Nephron (organoid): ENCODE measurements around the gene PRPF40A.

Experiments
- H3K27ac Mint-ChIP-seq, 3 experiments: 2 replicates each; pipeline ENCODE4 v1.8.0; 2020; ENCODE audit warnings: mixed read lengths in 3 of 3, mild to moderate bottlenecking in 2 of 3, moderate library complexity in 1 of 3
- H3K27me3 Mint-ChIP-seq: 2 replicates; pipeline ENCODE4 v1.8.0; 2021; ENCODE audit warnings: low read depth, mild to moderate bottlenecking, moderate library complexity, mixed read lengths
- H3K36me3 Mint-ChIP-seq: 2 replicates; pipeline ENCODE4 v1.8.0; 2020; ENCODE audit warnings: low read depth, mixed read lengths
- H3K4me1 Mint-ChIP-seq: 2 replicates; pipeline ENCODE4 v1.8.0; 2020; ENCODE audit warnings: mixed read lengths
- H3K4me3 Mint-ChIP-seq, 3 experiments: 2 replicates each; pipeline ENCODE4 v1.8.0; 2020; ENCODE audit warnings: mild to moderate bottlenecking in 3 of 3, mixed read lengths in 3 of 3, moderate library complexity in 2 of 3
- H3K9me3 Mint-ChIP-seq: 2 replicates; pipeline ENCODE4 v1.8.0; 2020; ENCODE audit warnings: mixed read lengths
- CTCF ChIP-seq, 3 experiments: fragments of 200-600 bp; sonication (generic); IDR thresholded peaks; one replicate each; pipeline ENCODE4 v1.5.0; 2021; ENCODE audit warnings: antibody characterized with exemption in 3 of 3; ENCODE audit not compliant: unreplicated experiment in 3 of 3

Gene PRPF40A

GRCh38 chr2:152718076-152718908 is 1.0 kb upstream of the PRPF40A start, which contains the start of gene ARL6IP6:
Gene ARL6IP6, plus strand, starts transcription at chr2:152718620. Its CDS starts 5 bp downstream, at chr2:152718625.
- no peak for TF ChIP-seq CTCF (IDR thresholded peaks at IDR 0.05; ENCODE audit: unreplicated experiment in 3 of 3)
- peak within 1 kb of the TSS; percentile 98 to 99 (median 99) for H3K4me3 Mint-ChIP-seq
- no peaks in the 10 kb centered on the region for H3K9me3 Mint-ChIP-seq
- peak within 1 kb of the TSS; percentile 93 to 100 (median 98) for H3K27ac Mint-ChIP-seq
- peaks cover 47% of the 10 kb centered on the region for H3K4me1 Mint-ChIP-seq
- H3K27me3 Mint-ChIP-seq: no peaks in the 10 kb centered on the region
- H3K36me3 Mint-ChIP-seq: peaks cover 41% of the 10 kb centered on the region

GRCh38 chr2:152716805-152717227 is 445 bp downstream of the PRPF40A start:
- Mint-ChIP-seq H3K36me3 (peaks cover 42% of the 10 kb centered on the region), H3K9me3 (no peaks in the 10 kb centered on the region), H3K27me3 (no peaks in the 10 kb centered on the region), H3K4me1 (peaks cover 41% of the 10 kb centered on the region), H3K27ac (peak overlapping the region; percentile 93 to 100 (median 98)), H3K4me3 (peak overlapping the region; percentile 98 to 99 (median 99))
- TF ChIP-seq CTCF (IDR thresholded peaks at IDR 0.05; ENCODE audit: unreplicated experiment in 3 of 3): no peak

- H3K4me3 Mint-ChIP-seq: peak overlapping the region; percentile 98 to 99 (median 99)
- peaks cover 45% of the 10 kb centered on the region for H3K36me3 Mint-ChIP-seq
- H3K4me1 Mint-ChIP-seq: peaks cover 36% of the 10 kb centered on the region
- H3K9me3 Mint-ChIP-seq: no peaks in the 10 kb centered on the region
- H3K27me3 Mint-ChIP-seq: no peaks in the 10 kb centered on the region
- peak; percentile 29 to 51 (median 30) for TF ChIP-seq CTCF (IDR thresholded peaks at IDR 0.05; ENCODE audit: unreplicated experiment in 3 of 3)
- peak overlapping the region; percentile 93 to 100 (median 98) for H3K27ac Mint-ChIP-seq
Observed at GRCh38 chr2:152715854-152716428, 1.3 kb downstream of the PRPF40A start.

DNA sequence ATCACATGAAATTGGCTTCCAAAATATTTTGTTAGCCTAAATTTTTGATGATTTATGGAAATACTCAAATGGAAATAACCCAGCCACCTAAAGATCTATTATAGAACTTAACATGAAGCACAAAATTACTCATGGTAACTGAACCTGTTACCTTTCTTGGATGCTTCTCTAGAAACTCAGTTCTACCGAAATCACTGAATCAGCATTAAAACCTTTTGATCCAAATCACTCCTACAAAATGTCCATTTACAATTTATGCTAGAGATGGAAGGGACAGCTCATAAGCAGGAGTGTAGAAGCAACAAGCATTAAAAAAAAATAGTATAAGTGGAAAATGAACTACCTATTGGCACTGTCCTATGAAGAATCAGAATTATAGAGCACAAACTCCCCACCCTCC is 2.1 kb downstream of the PRPF40A start:
- Mint-ChIP-seq H3K36me3 (peaks cover 53% of the 10 kb centered on the region), H3K4me1 (peaks cover 29% of the 10 kb centered on the region), H3K27ac (peak overlapping the region in 2 of 3 experiments; percentile 33 to 56), H3K27me3 (no peaks in the 10 kb centered on the region), H3K9me3 (no peaks in the 10 kb centered on the region), H3K4me3 (peak overlapping the region; percentile 79 to 99 (median 81))
- no peak for TF ChIP-seq CTCF (IDR thresholded peaks at IDR 0.05; ENCODE audit: unreplicated experiment in 3 of 3)

DNA sequence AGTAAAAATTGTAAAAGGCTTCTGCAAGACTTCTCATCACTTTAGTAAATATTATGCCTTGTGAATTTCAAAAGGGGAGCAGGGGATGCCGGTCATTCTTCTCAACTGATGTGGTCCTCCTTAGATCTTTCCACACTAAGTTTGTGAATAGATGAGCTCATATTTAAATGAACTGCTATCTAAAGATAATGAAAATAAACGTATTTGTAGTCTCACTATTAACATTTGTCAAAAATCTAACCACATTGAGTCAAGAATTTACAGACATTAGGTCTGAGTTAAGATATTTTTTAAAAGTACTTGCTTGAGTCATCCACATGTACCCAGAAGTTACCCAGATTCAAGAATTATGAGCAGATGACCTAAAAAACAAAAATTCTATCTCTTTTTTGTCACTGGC is 6.5 kb downstream of the PRPF40A start:
- H3K9me3 Mint-ChIP-seq: peaks cover 6% of the 10 kb centered on the region
- no peak overlapping the region for H3K4me3 Mint-ChIP-seq
- TF ChIP-seq CTCF (IDR thresholded peaks at IDR 0.05; ENCODE audit: unreplicated experiment in 3 of 3): no peak
- no peaks in the 10 kb centered on the region for H3K27me3 Mint-ChIP-seq
- H3K4me1 Mint-ChIP-seq: peaks cover 7% of the 10 kb centered on the region
- H3K36me3 Mint-ChIP-seq: peaks cover 80% of the 10 kb centered on the region
- H3K27ac Mint-ChIP-seq: no peak overlapping the region
